HG02610 (cell line): ENCODE results near the gene ARHGAP28.

ENCODE experiments used
- ATAC-seq: cut with Tn5 transposase; IDR thresholded peaks from one replicate; pipeline ENCODE4 v1.9.1; 2021; ENCODE audit warnings: mild to moderate bottlenecking, moderate library complexity; ENCODE audit not compliant: unreplicated experiment

Gene ARHGAP28

DNA sequence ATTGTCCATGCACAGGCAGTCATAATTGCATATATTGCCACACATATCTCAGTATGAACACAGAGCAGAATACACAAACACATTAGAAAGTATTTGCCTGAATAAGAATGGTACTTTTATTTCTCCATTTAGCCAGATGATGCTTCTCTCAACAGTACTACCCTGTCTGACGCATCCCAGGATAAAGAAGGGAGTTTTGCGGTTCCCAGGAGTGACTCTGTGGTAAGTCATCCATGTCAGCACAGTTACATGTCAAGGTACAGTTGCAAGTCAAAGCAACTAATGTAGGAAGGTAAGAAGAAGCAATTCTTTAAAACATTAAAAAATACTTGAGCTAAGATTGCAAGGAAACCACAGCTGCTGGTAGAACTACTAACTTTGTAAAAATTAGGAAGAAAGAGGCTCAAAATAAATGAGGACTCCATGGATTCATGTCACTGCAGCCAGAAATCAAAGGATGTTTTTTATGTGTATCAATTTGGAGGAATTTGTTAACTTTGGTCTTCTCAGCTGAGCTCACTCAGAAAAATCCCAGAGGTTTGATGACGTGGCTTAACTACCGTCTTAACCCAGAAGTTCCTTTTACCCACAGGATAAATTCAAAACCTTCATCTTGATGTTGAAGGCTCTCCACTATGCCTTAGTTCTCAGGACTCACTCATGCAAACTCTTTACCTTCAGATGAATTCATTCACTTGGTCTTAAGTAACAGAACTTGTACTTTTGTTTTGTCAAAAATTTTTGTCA lies 130.3 kb downstream of the ARHGAP28 start:
- ATAC-seq = no peak

DNA sequence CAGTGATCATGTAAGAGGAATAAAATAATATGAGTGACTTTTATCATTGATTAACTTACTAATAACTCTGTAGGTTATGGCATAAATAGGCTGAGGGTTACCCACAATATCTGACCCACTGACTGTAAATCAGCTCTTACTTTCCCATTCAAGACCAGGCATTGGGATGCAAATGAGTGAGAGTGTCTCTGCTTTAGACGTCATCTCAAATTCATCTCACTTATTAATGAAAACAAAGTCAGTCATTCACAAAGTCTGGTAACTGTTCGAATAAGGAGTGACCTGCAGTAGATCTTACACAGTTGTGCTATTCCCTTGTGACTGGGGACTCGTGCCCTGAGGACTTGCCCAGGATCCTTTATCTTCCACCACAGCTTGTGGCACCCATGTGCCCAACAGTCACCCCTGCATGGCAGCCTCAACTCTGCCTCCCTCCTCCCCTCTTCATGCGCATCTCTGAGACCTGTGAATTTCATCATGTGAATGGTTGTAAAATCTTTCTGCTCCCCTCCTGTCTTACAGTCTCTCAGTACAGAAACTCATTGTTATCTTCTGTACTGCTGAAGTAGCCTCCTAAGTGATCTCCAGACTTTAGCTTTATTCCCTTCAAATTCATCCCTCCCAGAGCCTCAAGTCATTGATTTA lies 131.4 kb downstream of the ARHGAP28 start:
- ATAC-seq = no peak

DNA sequence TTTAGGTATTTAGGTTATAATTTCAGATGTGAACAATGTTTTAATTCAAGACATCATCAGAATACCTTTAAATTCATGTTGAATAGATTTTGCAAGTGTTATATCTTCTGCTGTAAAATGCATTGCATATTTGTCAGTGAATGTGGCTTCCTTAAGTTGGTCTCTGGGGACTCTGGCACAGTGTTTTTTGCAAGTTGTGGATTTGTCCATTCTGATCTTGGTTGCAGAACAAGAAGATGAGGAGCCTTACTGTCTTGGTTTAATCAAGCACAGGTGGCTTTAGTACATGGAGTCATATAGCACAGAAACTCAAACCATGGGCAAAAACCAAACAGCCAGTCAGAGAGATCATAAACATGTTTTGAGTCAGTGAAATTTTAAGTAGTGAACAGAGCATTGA lies 135.7 kb downstream of the ARHGAP28 start:
- ATAC-seq = no peak

DNA sequence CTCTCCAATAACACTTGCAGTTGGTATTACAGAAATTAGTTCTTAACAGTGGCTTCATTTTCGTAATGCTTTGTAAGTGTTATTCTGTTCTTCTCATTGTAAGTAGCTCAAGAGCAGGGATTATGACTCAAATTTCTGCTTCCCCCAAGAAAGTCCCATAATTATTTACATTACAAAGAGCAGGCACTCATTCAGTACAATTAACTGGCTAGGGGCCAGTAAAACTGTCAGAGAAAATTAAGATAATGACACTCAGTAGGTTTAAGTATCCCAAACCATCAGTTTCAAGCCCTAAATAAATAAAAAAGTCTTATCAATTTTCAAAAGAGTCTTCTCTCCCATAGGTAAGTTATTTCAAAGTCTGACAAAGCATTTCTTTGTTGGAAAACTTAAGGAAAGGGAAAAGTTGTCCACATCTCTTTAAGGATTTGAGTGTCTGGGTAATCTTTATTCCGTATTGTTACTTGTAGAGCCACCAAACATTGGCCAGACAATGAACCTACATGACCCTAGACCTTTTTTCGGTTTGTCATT lies 137.1 kb downstream of the ARHGAP28 start:
- ATAC-seq = no peak

DNA sequence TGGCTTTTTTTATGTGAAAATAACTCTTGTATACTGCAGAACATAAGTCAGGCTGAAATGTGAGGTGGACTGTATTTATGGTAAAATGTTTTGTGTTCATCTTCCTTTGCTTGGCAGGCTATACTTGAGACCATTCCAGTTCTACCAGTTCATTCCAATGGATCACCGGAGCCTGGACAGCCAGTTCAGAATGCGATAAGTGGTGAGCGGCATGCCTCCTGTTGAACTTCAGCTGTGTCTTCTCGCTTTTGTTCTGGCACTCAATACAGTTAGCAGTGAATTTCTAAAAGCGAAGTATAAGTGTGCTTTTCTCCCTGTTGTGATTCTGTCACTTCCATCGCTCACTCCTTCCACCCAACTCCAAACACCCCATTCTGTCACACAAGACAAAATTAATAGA lies 138.5 kb downstream of the ARHGAP28 start:
- no peak for ATAC-seq

DNA sequence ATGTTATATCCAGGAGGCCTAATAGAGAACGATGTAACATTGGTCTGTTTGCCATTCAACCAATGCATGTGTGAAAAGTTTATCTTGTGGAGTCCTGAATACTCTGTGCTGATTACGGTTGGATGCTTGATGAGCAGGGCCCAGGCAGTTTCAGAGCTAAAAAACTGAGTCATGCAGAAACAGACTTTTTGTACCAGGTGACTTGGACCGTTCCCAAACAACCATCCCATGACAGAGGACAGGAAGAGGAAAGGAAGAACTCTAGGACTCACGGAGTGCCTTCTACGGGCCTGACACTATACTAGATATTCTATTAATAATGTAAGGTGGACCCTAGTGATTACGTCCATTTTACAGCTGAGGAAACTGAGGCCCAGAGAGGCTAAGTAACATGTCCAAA lies 142.1 kb downstream of the ARHGAP28 start:
- no peak for ATAC-seq

DNA sequence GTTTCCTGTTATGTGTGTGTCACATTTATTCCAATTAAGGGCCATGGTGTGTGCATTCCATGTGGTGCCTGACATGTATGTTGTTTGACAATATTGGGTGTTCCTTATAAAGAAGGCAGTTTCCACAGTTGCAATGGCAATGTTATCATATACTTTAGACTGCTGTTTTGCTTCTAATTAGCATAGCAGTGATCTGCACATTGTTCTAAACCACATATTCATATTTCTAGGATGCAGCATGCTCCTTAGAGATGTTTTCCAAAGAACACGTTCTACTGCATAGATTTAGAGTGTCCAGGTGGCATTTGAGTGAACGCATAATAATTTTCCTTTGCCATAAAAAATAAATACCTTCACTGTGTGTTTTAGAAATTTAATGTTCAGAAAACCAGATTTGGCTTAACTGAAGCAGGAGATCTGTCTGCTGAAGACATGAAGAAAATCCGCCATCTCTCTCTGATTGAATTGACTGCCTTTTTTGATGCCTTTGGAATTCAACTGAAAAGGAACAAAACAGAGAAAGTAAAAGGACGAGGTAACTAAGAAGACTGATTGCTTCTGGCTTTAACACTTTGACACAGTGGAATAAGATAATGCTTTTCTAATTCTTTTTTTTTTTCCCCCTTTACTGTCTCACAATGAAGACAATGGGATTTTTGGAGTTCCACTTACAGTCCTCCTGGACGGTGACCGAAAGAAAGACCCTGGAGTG lies 143.7 kb downstream of the ARHGAP28 start:
- no peak for ATAC-seq

DNA sequence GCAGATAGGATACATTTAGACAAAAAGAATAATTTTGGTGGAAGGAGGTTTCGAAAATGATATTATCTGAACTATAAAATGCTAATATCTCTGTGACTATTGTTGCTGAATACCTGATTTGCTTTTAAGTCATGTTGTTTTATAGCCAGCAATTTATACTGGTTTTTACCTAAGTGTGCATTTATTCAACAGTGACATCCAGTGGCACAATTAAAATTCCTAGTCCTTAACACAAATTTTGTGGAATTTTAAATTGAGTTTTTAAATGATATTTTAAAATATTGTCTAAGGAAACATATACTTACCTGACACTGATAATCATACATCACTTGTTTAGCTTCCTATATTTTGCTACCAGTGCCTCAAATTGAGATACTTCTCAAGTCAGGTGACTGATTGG lies 144.8 kb downstream of the ARHGAP28 start:
- ATAC-seq = no peak

DNA sequence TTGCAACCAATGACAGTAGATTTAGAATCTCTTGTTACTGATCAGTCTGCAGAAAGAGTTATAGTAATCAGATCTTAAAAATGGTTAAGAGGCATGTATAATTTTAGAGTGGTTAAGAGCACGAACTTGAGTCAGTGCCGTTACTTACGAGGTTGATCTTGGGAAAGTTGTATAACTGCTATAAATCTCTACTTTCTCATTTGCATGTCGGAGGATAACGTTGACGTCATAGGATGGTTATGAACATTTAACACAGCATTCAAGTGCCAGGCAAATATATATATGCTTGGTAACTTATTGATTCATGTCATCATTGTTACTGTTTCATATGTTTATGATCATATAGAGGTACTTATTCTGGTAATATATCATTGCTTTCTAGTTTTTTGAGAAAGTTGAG lies 146.2 kb downstream of the ARHGAP28 start:
- ATAC-seq = no peak

DNA sequence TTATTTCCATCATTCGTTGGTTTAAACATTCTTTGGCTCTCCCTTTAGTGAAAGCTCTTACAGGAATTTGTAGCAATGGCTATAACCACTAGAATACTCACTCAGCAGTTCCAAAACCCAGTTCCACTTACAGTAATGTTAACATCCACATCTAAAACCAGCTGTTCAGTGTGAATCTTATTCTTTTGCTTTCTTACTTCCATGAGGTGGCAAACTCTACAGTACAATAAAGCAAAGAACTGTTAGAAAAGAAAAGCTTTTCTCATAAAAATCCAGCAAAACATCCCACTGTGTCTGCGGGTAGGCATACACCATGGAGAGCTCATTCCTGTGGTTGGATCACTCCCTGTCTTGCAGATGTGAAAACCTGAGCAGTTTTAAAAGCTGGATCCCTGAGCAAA lies 147.1 kb downstream of the ARHGAP28 start:
- no peak for ATAC-seq

DNA sequence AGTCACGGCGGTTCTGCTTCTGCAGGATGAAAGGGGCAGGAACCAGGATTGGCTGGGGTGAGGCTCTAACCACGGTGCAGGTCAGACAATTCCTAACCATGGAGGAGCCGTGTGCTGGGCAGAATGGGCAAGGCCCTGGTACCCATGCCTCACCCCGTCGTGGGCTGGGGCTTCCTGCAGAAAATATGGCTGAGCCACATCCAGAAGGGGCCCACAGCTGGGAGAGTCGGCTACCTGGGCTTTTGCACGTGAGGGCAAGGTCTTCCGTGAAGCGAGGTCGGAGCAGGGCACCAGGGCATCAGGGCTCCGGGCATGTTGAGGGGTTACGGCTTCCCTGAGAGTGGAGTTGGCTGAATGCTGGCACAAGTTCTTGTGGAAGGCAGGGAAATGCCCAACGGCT lies 147.8 kb downstream of the ARHGAP28 start:
- no peak for ATAC-seq

DNA sequence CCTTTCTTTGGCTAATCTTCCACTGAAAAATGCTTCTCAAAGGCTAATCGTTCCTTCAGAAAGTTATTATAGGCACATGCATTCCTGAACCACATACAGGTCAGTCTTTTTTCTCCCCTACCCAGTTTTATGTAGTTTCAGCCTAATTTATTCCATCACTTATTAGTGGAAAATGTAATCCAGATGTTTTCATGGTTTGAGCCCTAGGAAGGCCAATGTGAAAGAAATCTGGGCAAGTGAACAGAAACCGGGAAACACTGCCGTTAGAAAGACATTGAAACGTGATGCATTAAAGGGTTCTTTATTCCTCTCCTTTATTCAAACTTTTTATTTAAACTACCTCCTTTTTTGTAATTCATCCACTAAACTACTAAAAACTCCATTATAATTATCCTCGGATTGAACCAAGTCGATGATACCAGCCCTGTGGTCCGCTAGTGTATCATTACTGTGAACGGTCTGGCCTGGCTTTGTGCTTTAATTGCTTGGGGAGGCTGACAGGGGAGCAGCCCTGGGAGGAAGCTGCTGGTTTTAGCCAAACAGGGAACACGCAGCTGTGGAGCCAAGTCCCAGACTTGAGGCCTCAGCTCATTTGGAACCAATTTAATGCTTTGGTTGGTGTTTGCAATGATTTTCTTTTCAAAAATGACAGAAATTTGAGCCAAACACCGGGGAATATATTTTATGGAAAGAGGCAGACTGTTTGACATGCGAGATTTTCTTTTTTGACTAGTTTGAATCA lies 149.2 kb downstream of the ARHGAP28 start:
- ATAC-seq = no peak

DNA sequence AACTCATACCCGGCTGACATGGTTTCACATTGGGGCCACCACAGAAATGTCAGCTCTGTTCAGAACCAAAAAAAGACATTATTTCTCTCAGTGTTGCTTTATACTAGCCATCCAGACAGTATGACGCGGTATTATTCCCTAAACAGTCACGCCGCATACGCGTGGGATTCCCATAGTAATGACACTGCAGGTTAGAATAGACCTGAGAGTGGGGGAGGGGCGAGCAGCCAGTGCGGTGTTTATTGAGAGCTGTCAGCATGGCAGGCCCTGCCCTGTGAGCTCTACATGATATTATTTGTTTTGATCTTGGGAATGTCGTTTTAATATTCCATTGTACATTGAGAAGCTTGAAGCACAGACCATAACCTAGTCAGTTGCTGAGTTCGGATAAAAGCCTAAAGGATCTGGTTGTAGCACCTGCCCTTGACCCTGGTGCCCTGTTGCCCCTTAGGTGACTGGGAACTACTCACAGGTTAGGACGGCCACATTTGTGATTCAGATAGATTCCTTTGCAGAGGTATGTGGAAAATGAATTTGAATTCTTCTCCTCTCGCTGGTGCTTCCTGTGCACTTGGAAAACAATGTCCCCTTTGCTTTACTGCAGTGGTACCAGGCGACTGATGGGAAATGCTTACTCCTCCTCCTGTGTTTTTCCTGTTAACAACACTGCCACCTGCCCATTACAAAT lies 150.1 kb downstream of the ARHGAP28 start:
- no peak for ATAC-seq

DNA sequence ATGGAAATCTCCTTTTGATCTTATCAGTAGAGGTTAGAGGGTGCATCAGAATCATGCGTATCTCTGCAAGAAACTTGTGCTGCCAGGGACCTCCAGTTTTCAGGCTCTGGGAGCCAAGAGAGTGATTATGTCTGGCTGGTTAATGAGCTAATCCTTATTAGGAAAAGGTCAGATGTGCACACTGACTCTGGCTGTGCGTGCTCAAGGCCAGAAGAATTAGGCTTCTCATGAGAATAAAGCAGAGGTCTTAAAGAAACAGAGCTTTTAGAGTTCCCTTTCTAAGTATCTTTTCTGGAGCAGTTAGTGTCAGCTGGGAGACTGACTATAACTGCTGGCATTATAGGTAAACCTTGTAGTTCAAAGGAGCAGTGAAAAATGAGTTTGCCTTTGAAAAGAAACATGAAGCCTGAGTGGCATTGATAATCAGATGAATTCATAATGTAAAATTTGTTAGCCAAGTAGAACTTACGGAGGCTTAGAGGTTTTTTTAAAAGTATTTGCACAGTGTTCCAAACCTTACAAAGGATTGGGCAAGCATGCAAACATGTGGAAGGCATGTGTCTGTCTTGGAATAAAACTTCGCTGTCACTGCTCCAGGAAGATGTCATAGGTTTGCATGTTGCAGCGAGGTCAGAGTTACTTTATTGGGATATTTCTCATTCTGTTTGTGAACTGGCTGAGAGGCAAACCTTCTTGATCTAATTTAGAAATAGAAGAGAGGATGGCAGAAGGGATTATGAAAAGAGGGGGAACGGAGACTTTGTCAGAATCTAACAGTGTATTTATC lies 151.7 kb downstream of the ARHGAP28 start:
- no peak for ATAC-seq

DNA sequence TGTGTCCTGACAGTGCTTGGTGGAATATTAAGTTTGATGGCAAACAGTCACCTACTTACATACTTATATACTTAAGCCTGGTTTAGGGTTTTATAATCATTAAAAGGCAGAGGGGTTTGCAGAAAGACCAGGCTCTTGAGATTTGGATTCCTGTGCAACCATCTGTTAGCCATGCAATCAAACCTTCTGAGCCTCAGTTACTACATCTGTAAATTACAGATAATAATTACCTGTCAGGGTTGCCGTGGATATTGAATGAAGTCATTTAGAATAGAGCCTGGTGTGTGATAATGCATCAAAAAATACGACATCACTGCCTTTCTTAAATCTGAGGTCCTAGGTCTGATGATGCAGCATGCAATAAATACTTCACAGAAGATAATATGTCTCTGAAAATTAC lies 152.9 kb downstream of the ARHGAP28 start:
- ATAC-seq = no peak

DNA sequence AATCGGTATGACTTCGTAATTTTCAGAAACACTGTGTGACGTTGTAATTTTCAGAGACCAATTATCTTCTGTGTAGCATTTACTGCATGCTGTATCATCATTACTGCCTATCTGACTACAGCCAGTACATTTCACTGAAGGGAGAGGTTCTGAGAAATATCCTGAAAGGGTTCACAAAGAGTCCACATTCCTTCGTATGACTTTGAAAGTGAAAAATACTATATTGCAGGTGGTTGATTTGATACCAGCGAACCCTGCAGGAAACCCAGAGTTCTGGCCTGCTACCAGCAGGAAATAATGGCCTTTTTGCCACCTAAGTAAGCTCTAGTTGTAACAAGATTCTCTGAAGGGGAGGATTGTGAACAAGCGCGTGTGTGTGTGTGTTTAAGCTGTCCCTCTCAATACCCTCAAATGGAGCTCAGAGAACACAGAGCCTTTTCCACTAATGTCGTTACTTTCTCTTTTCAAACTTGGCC lies 155.5 kb downstream of the ARHGAP28 start:
- no peak for ATAC-seq

DNA sequence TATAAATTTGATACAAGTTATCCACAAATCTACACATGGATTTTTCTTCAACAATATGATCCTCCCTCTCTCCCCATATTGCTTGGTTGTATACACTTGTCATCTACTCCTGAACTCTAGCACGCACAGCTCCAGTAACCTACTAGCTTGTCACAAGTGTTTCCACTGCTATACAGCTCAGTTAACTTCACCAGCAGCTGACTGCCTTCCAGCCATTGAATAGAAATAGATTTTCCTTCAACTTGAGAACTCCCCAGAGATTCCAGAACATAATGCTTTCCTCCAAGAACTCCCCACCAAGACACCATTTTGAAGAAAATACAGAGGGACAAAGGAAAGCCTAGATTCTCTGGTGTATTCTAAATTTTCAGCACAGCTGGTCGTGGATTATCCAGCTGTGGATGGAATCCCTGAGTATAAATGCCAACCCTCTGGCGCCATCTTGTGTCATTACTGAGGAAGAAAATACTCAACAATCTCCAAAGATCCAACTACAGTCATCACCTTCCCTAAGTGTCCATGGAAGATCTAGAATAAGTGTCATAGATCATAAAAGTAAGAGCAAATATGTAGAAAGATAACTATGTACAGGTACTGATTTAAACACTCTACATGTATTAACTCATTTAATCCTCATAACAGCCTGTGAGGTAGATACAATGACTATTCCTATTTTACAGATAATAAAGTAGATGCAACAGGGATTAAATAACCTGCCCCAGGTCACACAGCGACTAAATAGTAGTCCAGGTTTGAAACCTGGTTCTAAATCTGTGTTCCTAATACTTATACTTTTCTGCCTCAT lies 156.7 kb downstream of the ARHGAP28 start:
- ATAC-seq = no peak

DNA sequence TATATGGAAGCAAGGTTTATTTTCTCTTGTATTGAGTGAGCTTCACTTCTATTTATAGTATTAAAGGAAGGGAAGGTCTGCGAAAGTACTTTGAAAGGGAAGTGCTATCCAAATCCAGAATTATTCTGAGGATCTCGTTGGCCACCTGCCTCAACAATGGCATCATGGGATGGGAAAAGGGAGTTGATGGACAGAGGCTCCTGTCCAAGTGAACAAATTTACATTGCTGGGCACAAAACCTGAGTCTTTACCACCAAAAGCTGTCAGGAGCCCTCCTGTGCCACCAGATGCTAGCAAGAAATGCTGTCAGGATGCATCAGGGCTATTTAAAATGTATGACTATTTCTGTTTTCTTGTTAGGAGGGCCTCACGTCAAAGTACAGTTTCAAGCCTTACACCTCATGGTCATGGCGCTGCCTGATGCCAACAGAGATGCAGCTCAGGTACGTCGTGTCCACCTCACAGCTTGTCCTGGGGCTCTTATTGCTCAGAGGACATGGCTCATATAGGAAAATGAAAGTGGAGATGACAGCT lies 157.3 kb downstream of the ARHGAP28 start:
- no peak for ATAC-seq

DNA sequence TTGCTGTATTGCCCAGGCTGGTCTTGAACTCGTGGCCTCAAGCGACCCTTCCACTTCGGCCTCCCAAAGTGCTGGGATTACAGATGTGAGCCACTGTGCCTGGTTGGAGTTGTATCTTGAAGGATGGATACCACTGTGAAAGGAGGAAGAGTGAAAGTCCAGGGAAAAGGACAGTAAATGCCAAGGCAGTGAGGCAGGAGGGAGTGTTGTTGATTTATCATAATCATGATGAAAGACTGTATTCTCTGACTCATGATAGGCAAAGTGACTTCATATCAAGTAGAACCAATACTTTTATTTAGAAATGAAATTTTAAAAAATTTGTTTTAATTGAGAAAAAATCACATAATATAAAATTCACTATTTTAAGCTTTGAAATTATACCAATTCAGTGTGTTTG lies 162.3 kb downstream of the ARHGAP28 start:
- ATAC-seq = no peak
